Fibroblast of skin of back (primary cell): ENCODE data around the gene KLHDC3.

Experiments
- DNase-seq: peaks from one replicate; pipeline ENCODE4 v3.0.0-alpha.2; 2013

The KLHDC3 gene

DNA sequence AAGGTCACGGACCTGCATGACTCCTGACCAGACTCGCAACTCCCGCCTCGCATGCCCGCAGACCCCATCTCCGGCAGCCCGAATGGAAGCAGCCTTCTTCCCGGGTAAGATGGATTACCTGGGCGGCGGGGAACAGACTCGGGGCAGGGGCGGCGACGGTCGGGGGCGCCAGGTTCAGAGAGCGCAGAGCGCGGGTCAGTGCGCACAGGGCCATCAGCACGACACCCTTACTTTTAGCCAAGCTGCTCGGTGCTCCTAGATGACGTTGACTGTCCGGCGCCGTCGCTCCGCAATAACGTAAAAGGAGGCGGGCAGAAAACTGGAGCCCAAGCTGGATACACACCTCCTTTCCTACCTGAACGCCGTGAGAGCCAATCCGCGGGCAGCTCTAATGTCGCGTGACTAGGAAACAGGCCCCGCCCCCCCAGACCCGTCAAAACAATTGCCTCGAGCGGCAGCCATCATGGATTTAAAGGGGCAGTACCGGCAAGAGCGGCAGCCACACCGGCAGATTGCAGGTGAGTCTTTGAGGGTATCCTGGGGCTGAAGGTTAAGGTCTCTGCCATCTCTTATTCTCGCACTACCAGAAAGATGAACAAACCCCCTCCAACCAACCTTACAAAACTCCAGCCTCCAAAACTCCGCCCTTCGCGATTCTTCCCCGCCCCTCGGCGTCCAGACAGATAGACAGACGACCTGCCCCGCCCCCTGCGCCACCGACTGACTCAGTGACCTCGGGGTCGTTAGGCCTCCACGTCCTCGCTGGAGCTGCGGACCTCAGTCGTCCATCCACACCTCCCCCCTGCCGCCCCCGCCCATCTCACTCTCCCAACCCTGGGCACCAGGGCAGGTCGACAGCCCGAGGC lies 45.4 kb downstream of the KLHDC3 start, which contains the start of the genes KLC4 and MRPL2:
TSS of gene KLC4 (plus strand) at position 464 of the 866 bp plus-strand sequence. CDS start 1,705 bp downstream, outside the sequence.
TSS of gene MRPL2 (minus strand) at position 267 of the 866 bp plus-strand sequence. CDS start at position 214, 53 bp downstream.
- peak; percentile 99 for DNase-seq

DNA sequence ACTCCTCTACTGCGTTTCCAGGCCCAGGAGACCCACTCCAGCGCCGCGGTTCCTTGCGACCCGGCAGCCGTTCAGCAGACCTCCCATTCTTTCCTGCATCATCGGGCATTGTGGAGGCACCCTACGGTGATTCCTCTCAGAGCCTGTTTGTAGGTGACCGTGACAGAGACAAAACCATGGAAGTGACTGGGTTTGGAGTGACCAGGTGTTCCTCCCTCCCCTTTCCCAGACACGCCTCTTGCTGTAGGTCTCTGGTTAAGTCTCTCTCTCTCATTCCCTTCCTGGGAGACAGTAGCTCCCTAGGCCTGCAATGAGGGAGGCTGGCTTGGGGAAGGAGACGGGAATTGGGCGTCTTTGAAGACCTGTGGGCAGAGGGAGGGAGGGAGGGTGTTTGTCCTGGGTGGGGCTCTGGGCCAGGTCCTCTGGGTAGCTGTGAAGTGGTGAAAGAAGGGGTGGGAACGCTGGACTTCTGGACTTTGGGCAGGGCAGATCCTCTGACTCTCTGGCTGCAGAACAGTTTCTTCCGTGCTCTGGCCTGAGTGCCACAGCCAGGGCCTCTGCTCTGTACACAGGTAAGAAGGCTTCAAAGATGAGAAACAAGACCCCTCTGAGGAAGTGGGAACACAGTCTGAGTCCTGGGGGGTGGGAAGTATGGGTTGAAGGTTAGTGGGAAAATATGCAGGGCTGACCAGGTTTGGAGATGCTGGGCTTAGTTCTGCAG lies 46.1 kb downstream of the KLHDC3 start:
- DNase-seq: no peak

DNA sequence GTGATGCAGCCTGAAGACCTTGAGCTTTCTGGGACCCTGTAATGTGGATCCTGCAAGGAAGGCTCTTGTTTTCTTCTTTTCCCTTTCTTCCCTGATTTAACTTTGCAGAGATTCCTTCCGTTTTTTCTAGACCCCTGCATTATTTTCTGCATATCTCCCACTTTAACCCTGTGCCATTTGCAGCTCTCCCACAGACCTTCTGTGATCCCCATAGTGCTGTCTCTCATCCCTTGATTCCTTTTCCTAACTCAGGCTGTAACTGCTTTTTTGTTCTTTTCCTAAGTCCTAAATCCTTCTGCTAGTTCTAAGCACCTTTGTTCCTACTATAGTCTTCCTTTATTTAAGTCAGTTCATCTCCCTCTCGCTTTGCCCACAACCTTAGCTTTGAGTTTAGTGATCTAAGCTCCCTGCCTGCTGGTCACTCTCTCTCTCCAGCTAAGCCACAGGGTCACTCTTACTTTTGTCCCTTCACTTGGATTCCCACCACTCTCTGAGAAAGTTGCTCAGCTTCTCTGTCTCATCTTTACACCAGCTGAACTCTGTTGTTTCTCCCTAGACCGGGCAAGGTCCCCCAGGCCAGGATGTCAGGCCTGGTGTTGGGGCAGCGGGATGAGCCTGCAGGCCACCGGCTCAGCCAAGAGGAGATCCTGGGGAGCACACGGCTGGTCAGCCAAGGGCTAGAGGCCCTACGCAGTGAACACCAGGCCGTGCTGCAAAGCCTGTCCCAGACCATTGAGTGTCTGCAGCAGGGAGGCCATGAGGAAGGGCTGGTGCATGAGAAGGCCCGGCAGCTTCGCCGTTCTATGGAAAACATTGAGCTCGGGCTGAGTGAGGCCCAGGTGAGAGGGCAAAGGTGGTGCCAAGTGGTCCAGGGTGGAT lies 46.9 kb downstream of the KLHDC3 start:
- no peak for DNase-seq

GRCh38 chr6:43061861-43062260 lies 47.8 kb downstream of the KLHDC3 start:
- DNase-seq: no peak

DNA sequence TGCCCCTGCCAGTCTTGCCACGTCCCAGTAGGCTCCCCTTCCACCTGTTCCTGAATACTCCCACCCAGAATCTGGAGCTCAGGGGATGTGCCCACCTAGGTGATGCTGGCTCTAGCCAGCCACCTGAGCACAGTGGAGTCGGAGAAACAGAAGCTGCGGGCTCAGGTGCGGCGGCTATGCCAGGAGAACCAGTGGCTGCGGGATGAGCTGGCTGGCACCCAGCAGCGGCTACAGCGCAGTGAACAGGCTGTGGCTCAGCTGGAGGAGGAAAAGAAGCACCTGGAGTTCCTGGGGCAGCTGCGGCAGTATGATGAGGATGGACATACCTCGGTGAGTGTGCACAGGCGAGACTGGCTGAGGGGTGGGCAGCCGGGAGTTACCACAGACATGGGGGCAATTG lies 48.8 kb downstream of the KLHDC3 start:
- no peak for DNase-seq

DNA sequence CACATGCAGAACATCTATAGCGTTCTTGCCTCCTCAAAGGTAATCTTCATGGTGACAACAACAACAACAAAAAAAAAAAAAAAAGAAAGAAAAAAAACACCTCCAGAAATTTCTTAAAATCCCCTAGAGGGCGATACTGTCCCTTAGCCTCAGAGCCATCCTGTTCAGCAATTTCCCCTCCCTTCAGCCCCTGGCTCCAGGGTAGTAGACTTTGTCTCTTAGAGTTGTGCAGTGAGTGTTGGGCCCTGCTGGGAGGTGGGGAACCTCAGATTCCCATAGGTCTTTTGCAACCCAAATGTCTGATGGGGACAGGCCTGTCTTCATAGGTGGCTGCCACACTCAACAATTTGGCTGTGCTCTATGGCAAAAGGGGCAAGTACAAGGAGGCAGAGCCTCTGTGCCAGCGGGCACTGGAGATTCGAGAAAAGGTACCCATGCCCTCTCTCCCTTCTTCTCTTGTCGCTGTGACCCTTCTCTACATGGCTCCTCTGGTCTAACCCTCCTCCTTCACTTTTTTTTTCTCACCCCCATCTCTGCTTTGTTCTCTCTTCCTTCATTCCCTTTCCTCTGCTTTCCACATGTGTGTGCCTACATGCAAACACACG lies 56.1 kb downstream of the KLHDC3 start:
- DNase-seq: peak; percentile 71
